Right lobe of liver (tissue), 4 donors: Measurements from ENCODE around the gene CD4.

ENCODE experiments used
- POLR2A ChIP-seq: fragments of 450-650 bp; IDR thresholded peaks from one replicate; pipeline ENCODE4 v1.6.1; 2017; ENCODE audit warnings: antibody characterized with exemption, mild to moderate bottlenecking
- TF ChIP-seq, protein P1 (sequence below), 4 donors: fragments of 200-600 bp in 3 of 4; fragments of 450-650 bp in 1 of 4; IDR thresholded peaks; one replicate each; pipeline versions ENCODE4 v1.5.1 to v1.8.0; 2016 to 2022; ENCODE audit warnings: antibody characterized with exemption in 4 of 4, mild to moderate bottlenecking in 2 of 4
- donor health status: DM: no; HTN: no; CAD: no.
- donor health status: DM: no; HTN: no; CAD: no.
- donor health status: DM: no; HTN: yes; CAD: no.

DNA sequence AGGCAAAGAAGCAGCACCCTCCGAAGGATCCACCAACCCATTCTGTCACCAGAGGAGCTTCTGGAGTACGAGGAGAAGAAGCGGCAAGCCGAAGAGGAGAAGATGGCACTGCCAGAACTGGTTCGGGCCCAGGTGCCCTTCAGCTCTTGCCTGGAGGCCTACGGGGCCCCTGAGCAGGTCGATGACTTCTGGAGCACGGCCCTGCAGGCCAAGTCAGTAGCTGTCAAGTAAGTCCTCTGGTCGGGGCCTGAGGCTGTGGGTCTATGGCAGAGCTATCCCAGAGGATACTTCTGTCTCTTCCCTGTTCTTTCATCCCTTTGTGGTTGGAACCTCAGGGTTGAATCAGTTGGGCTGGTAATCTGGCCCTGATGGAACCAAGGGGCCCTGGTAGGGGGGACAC is 72.1 kb downstream of the CD4 start:
- no peak for TF ChIP-seq POLR2A
- TF ChIP-seq, protein P1, sequence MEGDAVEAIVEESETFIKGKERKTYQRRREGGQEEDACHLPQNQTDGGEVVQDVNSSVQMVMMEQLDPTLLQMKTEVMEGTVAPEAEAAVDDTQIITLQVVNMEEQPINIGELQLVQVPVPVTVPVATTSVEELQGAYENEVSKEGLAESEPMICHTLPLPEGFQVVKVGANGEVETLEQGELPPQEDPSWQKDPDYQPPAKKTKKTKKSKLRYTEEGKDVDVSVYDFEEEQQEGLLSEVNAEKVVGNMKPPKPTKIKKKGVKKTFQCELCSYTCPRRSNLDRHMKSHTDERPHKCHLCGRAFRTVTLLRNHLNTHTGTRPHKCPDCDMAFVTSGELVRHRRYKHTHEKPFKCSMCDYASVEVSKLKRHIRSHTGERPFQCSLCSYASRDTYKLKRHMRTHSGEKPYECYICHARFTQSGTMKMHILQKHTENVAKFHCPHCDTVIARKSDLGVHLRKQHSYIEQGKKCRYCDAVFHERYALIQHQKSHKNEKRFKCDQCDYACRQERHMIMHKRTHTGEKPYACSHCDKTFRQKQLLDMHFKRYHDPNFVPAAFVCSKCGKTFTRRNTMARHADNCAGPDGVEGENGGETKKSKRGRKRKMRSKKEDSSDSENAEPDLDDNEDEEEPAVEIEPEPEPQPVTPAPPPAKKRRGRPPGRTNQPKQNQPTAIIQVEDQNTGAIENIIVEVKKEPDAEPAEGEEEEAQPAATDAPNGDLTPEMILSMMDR (IDR thresholded peaks at IDR 0.05): no peak
